Islet precursor cell (in vitro differentiated cells): Measurements from ENCODE around the gene TRAF2.

Experiments used
- DNase-seq: peaks from one replicate; pipeline ENCODE4 v3.0.0-alpha.2; 2018

The TRAF2 gene

GRCh38 chr9:136916330-136917184, 30.2 kb downstream of the TRAF2 start:
- DNase-seq = no peak

GRCh38 chr9:136917902-136918301, 31.6 kb downstream of the TRAF2 start:
- no peak for DNase-seq

GRCh38 chr9:136920069-136920468, 33.8 kb downstream of the TRAF2 start:
- no peak for DNase-seq

- no peak for DNase-seq
Observed at GRCh38 chr9:136920734-136921231, 34.5 kb downstream of the TRAF2 start.

GRCh38 chr9:136921307-136921706, 35.0 kb downstream of the TRAF2 start:
- DNase-seq = no peak

GRCh38 chr9:136921718-136922117, 35.4 kb downstream of the TRAF2 start:
- no peak for DNase-seq

- no peak for DNase-seq
Observed at GRCh38 chr9:136922540-136922939, 36.2 kb downstream of the TRAF2 start.

GRCh38 chr9:136923881-136924280, 37.6 kb downstream of the TRAF2 start:
- peak; percentile 44 for DNase-seq

GRCh38 chr9:136925414-136926153, 39.3 kb downstream of the TRAF2 start:
- DNase-seq = peak; percentile 57

GRCh38 chr9:136926154-136926704, 39.9 kb downstream of the TRAF2 start:
- DNase-seq = peak; percentile 60

GRCh38 chr9:136926749-136927148, 40.4 kb downstream of the TRAF2 start:
- DNase-seq = peak; percentile 35

GRCh38 chr9:136927343-136928271, 41.3 kb downstream of the TRAF2 start:
- peak; percentile 49 for DNase-seq

GRCh38 chr9:136928591-136928990, 42.3 kb downstream of the TRAF2 start:
- DNase-seq = no peak

GRCh38 chr9:136930014-136930413, 43.7 kb downstream of the TRAF2 start:
- DNase-seq = no peak

GRCh38 chr9:136931611-136932130, 45.4 kb downstream of the TRAF2 start:
- no peak for DNase-seq

- DNase-seq = no peak
Observed at GRCh38 chr9:136934277-136934676, 48.0 kb downstream of the TRAF2 start.

GRCh38 chr9:136935651-136936050, 49.3 kb downstream of the TRAF2 start:
- DNase-seq = no peak

- peak; percentile 28 for DNase-seq
Observed at GRCh38 chr9:136936645-136937170, 50.4 kb downstream of the TRAF2 start.

GRCh38 chr9:136937186-136938001, 51.1 kb downstream of the TRAF2 start:
- DNase-seq = no peak

GRCh38 chr9:136939431-136939995, 53.2 kb downstream of the TRAF2 start:
- DNase-seq = no peak
